ENCODE data around the gene IGSF9B. TPM values are rescaled to one million over a fixed set of nuclear protein-coding genes. Genes with fewer than 3 reads are reported as not detected.

IGSF9B gene
- total and polyA plus RNA-seq, 10 of the 15 experiments (the other 5 are each of a cell fraction or from before 2014, with no cell fraction given), result 0.03 to 3.7 (median 0.20) TPM; not detected in 2

DNA sequence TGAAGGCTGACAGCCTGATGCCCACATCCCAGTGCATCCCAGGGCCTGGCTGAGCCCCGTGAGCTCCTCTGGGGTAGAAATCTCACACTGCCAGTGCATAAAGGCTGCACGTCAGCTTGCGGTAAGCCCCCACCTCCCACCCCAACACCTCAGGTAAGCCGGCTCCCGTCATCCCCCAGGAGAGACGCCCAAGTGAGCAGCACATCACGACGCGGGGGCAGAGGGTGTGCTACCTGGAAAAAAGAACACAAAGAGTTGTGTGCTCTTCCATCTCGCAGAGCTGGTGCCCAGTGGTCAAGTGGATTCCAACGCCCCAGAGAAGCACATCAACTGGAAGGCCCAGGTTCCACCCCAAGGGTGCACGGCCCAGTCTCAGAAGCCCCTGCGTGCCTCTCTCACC, 50.0 kb downstream of the IGSF9B start (continued):
- TF ChIP-seq SKIL (IDR thresholded peaks at IDR 0.05; ENCODE audit: low read depth, poor library complexity, severe bottlenecking) (no peak), CHD2 (IDR thresholded peaks at IDR 0.05; ENCODE audit: borderline replicate concordance, low read depth, low read length) (no peak), MXI1 (IDR thresholded peaks at IDR 0.05; ENCODE audit: low read depth, low read length) (no peak), FOXK2 (IDR thresholded peaks at IDR 0.05) (no peak)
- TF ChIP-seq, protein P1, sequence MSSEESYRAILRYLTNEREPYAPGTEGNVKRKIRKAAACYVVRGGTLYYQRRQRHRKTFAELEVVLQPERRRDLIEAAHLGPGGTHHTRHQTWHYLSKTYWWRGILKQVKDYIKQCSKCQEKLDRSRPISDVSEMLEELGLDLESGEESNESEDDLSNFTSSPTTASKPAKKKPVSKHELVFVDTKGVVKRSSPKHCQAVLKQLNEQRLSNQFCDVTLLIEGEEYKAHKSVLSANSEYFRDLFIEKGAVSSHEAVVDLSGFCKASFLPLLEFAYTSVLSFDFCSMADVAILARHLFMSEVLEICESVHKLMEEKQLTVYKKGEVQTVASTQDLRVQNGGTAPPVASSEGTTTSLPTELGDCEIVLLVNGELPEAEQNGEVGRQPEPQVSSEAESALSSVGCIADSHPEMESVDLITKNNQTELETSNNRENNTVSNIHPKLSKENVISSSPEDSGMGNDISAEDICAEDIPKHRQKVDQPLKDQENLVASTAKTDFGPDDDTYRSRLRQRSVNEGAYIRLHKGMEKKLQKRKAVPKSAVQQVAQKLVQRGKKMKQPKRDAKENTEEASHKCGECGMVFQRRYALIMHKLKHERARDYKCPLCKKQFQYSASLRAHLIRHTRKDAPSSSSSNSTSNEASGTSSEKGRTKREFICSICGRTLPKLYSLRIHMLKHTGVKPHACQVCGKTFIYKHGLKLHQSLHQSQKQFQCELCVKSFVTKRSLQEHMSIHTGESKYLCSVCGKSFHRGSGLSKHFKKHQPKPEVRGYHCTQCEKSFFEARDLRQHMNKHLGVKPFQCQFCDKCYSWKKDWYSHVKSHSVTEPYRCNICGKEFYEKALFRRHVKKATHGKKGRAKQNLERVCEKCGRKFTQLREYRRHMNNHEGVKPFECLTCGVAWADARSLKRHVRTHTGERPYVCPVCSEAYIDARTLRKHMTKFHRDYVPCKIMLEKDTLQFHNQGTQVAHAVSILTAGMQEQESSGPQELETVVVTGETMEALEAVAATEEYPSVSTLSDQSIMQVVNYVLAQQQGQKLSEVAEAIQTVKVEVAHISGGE (CRISPR knock-in tag; IDR thresholded peaks at IDR 0.05), result no peak
- TF ChIP-seq, protein P2, sequence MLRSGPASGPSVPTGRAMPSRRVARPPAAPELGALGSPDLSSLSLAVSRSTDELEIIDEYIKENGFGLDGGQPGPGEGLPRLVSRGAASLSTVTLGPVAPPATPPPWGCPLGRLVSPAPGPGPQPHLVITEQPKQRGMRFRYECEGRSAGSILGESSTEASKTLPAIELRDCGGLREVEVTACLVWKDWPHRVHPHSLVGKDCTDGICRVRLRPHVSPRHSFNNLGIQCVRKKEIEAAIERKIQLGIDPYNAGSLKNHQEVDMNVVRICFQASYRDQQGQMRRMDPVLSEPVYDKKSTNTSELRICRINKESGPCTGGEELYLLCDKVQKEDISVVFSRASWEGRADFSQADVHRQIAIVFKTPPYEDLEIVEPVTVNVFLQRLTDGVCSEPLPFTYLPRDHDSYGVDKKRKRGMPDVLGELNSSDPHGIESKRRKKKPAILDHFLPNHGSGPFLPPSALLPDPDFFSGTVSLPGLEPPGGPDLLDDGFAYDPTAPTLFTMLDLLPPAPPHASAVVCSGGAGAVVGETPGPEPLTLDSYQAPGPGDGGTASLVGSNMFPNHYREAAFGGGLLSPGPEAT (IDR thresholded peaks at IDR 0.05; ENCODE audit: low read depth), result no peak
